KMS-11 (cell line): Measurements from ENCODE around the gene BLOC1S4.

Experiments used
- H2AFZ ChIP-seq: fragments of 200-600 bp; sonication (generic); 2 replicates; pipeline ENCODE4 v1.6.1; 2016; ENCODE audit warnings: antibody characterized with exemption, mixed run types, low read depth
- H3K27ac ChIP-seq: fragments of 200-600 bp; sonication (generic); 2 replicates; pipeline ENCODE4 v1.6.1; 2016; ENCODE audit warnings: mild to moderate bottlenecking, mixed run types
- H3K27me3 ChIP-seq: fragments of 200-600 bp; sonication (generic); 2 replicates; pipeline ENCODE4 v1.6.1; 2017; ENCODE audit warnings: mild to moderate bottlenecking, low read depth, mixed run types, moderate library complexity; ENCODE audit not compliant: insufficient read depth
- H3K36me3 ChIP-seq: fragments of 200-600 bp; sonication (generic); 2 replicates; pipeline ENCODE4 v1.6.1; 2017; ENCODE audit warnings: mild to moderate bottlenecking, mixed run types; ENCODE audit not compliant: insufficient read depth
- H3K4me1 ChIP-seq: fragments of 200-600 bp; sonication (generic); 2 replicates; pipeline ENCODE4 v1.6.1; 2016; ENCODE audit warnings: mild to moderate bottlenecking, low read depth, mixed run types; ENCODE audit not compliant: poor library complexity, severe bottlenecking
- H3K4me2 ChIP-seq: fragments of 200-600 bp; sonication (generic); 2 replicates; pipeline ENCODE4 v1.7.0; 2016; ENCODE audit warnings: mild to moderate bottlenecking, mixed run types
- H3K4me3 ChIP-seq: fragments of 200-600 bp; sonication (generic); IDR thresholded peaks from 2 replicates; pipeline ENCODE4 v1.6.1; 2017; ENCODE audit warnings: low read depth, low read length, mixed read lengths; ENCODE audit not compliant: insufficient read depth
- H3K79me2 ChIP-seq: fragments of 200-600 bp; sonication (generic); 2 replicates; pipeline ENCODE4 v1.6.1; 2016; ENCODE audit warnings: low read depth, mixed run types; ENCODE audit not compliant: insufficient read depth
- H3K9ac ChIP-seq: fragments of 200-600 bp; sonication (generic); 2 replicates; pipeline ENCODE4 v1.6.1; 2016; ENCODE audit warnings: mild to moderate bottlenecking, mixed run types
- H4K20me1 ChIP-seq: fragments of 200-600 bp; sonication (generic); 2 replicates; pipeline ENCODE4 v1.6.1; 2016; ENCODE audit warnings: mild to moderate bottlenecking, mixed run types; ENCODE audit not compliant: insufficient read depth
- TF ChIP-seq, protein P1 (sequence below): fragments of 200-600 bp; sonication (generic); conservative IDR thresholded peaks from 2 replicates; pipeline ENCODE4 v1.6.1; 2017; ENCODE audit warnings: low read depth, mild to moderate bottlenecking, antibody characterized with exemption, low read length, moderate library complexity, mixed read lengths

The BLOC1S4 gene

DNA sequence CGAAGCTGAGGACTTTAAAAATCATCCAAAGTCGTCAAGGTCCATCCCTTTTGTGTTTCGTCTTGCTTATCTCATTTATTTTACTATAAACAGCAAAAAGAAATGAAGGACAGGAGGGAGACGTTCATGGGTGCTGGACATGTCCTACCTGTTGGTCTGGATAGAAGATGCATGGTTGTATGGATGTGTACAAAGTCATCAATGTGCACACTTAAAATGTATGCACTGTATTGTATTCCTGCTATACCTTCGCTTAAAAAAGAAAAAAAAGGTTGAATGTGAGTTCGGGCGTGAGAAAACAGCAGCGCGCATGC lies 313 bp upstream of the BLOC1S4 start:
- Histone ChIP-seq H3K4me3 (no peak overlapping the region), H4K20me1 (no peaks in the 10 kb centered on the region), H3K4me1 (peaks cover 21% of the 10 kb centered on the region), H2AFZ (peak overlapping the region; percentile 90), H3K27ac (no peak overlapping the region; the same call in 1 of the 2 replicates), H3K9ac (peak overlapping the region; percentile 51; the same call in 1 of the 2 replicates), H3K79me2 (peaks cover 14% of the 10 kb centered on the region; the same call in 1 of the 2 replicates), H3K27me3 (no peaks in the 10 kb centered on the region), H3K36me3 (no peaks in the 10 kb centered on the region), H3K4me2 (peak overlapping the region; percentile 82)
- TF ChIP-seq, protein P1, sequence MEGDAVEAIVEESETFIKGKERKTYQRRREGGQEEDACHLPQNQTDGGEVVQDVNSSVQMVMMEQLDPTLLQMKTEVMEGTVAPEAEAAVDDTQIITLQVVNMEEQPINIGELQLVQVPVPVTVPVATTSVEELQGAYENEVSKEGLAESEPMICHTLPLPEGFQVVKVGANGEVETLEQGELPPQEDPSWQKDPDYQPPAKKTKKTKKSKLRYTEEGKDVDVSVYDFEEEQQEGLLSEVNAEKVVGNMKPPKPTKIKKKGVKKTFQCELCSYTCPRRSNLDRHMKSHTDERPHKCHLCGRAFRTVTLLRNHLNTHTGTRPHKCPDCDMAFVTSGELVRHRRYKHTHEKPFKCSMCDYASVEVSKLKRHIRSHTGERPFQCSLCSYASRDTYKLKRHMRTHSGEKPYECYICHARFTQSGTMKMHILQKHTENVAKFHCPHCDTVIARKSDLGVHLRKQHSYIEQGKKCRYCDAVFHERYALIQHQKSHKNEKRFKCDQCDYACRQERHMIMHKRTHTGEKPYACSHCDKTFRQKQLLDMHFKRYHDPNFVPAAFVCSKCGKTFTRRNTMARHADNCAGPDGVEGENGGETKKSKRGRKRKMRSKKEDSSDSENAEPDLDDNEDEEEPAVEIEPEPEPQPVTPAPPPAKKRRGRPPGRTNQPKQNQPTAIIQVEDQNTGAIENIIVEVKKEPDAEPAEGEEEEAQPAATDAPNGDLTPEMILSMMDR: no peak

DNA sequence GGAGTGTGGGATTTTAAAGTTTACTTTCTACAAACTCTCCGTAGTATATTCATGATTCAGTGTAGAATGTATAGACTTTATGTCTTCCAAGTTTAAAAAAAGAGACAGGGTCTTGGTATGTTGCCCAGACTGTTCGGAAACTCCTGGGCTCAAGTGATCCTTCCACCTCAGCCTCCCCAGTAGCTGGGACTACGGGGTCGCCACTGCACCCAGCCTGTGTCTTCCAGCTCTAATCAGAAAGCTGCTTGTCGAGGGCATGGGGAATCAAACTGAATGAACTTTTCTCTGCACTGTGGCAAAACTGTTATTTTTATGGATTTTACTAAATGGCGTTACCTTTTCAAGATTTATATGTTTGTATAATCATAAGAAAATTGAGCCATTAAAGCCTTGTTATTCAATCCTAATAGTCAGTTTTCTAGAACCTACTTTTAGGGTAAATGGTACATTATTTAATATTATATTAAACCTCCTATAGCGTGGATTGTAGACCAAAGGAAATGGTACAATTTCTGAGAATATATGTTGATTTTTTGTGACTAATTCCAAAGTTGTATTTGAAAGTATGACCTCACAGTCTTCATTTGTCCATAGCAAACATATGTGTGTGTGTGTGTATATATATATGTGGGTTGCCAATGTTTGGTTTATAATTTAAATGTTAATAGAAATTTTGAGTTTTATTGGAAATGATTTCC lies 1.1 kb downstream of the BLOC1S4 start:
- Histone ChIP-seq H3K27me3 (no peaks in the 10 kb centered on the region), H4K20me1 (no peaks in the 10 kb centered on the region), H3K4me1 (peaks cover 23% of the 10 kb centered on the region), H3K79me2 (peaks cover 14% of the 10 kb centered on the region; the same call in 1 of the 2 replicates), H3K27ac (no peak overlapping the region), H3K36me3 (no peaks in the 10 kb centered on the region), H2AFZ (no peak overlapping the region), H3K4me3 (peak overlapping the region; percentile 87), H3K9ac (peak overlapping the region; percentile 51; the same call in 1 of the 2 replicates), H3K4me2 (peak overlapping the region; percentile 63)
- TF ChIP-seq, protein P1: no peak

DNA sequence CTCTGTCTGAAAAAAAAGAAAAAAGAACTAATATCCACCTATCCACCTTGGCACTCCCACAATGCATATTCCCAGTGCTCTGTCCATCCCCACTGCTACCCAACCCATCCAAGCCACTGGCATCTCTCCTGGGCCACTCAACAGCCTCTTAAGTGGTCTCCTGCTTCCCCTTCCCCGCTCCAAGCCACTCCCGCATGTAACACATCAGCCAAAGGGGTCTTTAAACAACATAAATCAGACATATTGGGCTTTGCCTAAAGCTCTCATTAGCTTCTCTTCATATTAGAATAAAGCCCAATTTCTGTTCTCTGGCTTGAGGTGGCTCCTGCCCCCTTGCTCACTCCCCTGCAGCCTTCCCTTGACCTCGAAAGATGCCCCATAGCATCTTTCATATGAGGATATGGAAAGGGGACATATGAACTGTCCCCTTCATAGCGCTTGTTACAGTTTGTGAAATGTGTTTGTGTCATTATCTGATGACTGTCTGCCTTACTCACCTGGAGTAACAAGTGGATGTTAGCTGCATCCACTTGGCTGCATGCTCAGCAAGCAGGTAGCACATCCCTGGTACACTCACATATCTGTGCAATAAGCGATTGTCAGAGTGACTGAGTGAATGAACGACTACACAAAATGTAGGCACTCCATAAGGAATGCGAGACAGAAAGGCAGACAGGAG lies 3.1 kb downstream of the BLOC1S4 start:
- Histone ChIP-seq H2AFZ (no peak overlapping the region), H3K4me1 (peaks cover 23% of the 10 kb centered on the region), H3K27ac (no peak overlapping the region), H3K79me2 (peaks cover 14% of the 10 kb centered on the region; the same call in 1 of the 2 replicates), H3K4me2 (no peak overlapping the region), H4K20me1 (no peaks in the 10 kb centered on the region), H3K36me3 (no peaks in the 10 kb centered on the region), H3K9ac (no peak overlapping the region), H3K27me3 (no peaks in the 10 kb centered on the region), H3K4me3 (no peak overlapping the region)
- TF ChIP-seq, protein P1: no peak

- H4K20me1 ChIP-seq: no peaks in the 10 kb centered on the region
- no peak overlapping the region for H2AFZ ChIP-seq
- no peaks in the 10 kb centered on the region for H3K36me3 ChIP-seq
- no peak overlapping the region for H3K4me2 ChIP-seq
- H3K79me2 ChIP-seq: peaks cover 14% of the 10 kb centered on the region; the same call in 1 of the 2 replicates
- no peak overlapping the region for H3K27ac ChIP-seq
- H3K27me3 ChIP-seq: no peaks in the 10 kb centered on the region
- H3K4me3 ChIP-seq: no peak overlapping the region
- TF ChIP-seq, protein P1: no peak
- peaks cover 23% of the 10 kb centered on the region for H3K4me1 ChIP-seq
- no peak overlapping the region for H3K9ac ChIP-seq
Measured at GRCh38 chr4:6719611-6720179, 3.7 kb downstream of the BLOC1S4 start.
